Progenitor cell of endocrine pancreas (in vitro differentiated cells): ENCODE data around the gene HECW1. TPM values are rescaled to one million over a fixed set of nuclear protein-coding genes. Genes with fewer than 3 reads are reported as not detected.
A peak's percentile ranks its signal among the peaks of the same experiment; 100 is the strongest.

ENCODE experiments used
- DNase-seq: peaks from one replicate; pipeline ENCODE4 v3.0.0; 2021; ENCODE audit warnings: low spot score; ENCODE audit not compliant: unreplicated experiment
- H3K27ac Mint-ChIP-seq: 2 replicates; pipeline ENCODE4 v1.8.0; 2021; ENCODE audit warnings: mild to moderate bottlenecking, moderate library complexity, mixed read lengths
- H3K27me3 Mint-ChIP-seq: 2 replicates; pipeline ENCODE4 v1.8.0; 2021; ENCODE audit warnings: mixed read lengths
- H3K36me3 Mint-ChIP-seq: 2 replicates; pipeline ENCODE4 v1.8.0; 2022; ENCODE audit warnings: mixed read lengths; ENCODE audit not compliant: insufficient read depth
- H3K4me1 Mint-ChIP-seq: 2 replicates; pipeline ENCODE4 v1.8.0; 2021; ENCODE audit warnings: low read depth, mixed read lengths
- H3K4me3 Mint-ChIP-seq: 2 replicates; pipeline ENCODE4 v1.8.0; 2021; ENCODE audit warnings: low read depth, mild to moderate bottlenecking, moderate library complexity, mixed read lengths
- H3K9me3 Mint-ChIP-seq: 2 replicates; pipeline ENCODE4 v1.8.0; 2021; ENCODE audit warnings: low read depth, mixed read lengths
- total RNA-seq: library from RNA; stranded (reverse); gene quantifications from 2 replicates; pipeline ENCODE4 v1.2.1, GENCODE V29; 2021
- TF ChIP-seq, protein P1 (sequence below): fragments of 200-600 bp; sonication (generic); IDR thresholded peaks from one replicate; pipeline ENCODE4 v1.5.0; 2021; ENCODE audit warnings: antibody characterized with exemption, mild to moderate bottlenecking; ENCODE audit not compliant: unreplicated experiment

HECW1 gene
- total RNA-seq, 1 donor from 2014 or later = 0.50 TPM

- Mint-ChIP-seq H3K27me3 (peaks cover 68% of the 10 kb centered on the region), H3K4me1 (peaks cover 5% of the 10 kb centered on the region), H3K27ac (peak overlapping the region; percentile 31), H3K36me3 (no peaks in the 10 kb centered on the region), H3K4me3 (peak overlapping the region; percentile 62), H3K9me3 (no peaks in the 10 kb centered on the region)
- no peak for DNase-seq
- TF ChIP-seq, protein P1, sequence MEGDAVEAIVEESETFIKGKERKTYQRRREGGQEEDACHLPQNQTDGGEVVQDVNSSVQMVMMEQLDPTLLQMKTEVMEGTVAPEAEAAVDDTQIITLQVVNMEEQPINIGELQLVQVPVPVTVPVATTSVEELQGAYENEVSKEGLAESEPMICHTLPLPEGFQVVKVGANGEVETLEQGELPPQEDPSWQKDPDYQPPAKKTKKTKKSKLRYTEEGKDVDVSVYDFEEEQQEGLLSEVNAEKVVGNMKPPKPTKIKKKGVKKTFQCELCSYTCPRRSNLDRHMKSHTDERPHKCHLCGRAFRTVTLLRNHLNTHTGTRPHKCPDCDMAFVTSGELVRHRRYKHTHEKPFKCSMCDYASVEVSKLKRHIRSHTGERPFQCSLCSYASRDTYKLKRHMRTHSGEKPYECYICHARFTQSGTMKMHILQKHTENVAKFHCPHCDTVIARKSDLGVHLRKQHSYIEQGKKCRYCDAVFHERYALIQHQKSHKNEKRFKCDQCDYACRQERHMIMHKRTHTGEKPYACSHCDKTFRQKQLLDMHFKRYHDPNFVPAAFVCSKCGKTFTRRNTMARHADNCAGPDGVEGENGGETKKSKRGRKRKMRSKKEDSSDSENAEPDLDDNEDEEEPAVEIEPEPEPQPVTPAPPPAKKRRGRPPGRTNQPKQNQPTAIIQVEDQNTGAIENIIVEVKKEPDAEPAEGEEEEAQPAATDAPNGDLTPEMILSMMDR = no peak
Measured at GRCh38 chr7:43111630-43112458, 603 bp upstream of the HECW1 start.

DNA sequence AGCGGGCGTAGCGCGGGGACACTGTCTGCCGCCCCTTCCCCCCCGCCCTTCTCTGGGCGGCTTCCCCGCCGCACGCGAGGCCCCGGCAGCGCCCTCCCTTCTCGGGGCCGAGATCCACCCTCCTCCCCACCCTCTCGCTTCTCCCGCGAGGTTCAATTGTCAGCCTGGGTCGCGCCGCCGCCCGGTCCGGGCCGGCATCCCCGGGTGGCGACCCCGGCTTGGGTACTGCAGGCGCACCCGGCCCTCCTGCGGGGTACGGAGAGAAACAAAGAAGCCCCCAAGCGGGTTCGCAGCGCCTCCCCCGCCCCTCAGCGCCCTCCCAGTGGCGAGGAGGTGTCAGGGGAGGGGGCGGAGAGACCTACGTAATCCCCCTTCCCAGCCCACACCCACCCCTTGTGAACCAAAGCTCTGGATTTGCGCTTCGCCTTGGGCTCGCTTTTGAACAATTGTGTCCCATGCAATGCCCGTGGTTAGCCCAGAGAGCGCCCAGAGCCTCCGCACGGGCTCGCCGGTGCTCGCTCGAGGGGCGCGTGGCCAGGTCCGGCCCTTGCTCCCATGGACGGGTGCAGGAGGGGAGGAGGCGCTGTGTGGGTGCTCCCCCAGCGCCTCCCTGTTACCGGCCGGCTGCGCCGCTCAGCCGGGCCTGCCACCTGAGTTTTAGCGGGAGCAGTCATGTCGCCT, 634 bp downstream of the HECW1 start:
- Mint-ChIP-seq H3K27ac (no peak overlapping the region), H3K9me3 (no peaks in the 10 kb centered on the region), H3K27me3 (peaks cover 79% of the 10 kb centered on the region), H3K4me1 (peaks cover 5% of the 10 kb centered on the region), H3K36me3 (no peaks in the 10 kb centered on the region), H3K4me3 (peak overlapping the region; percentile 62)
- TF ChIP-seq, protein P1 = no peak
- peak; percentile 28 for DNase-seq

GRCh38 chr7:43113622-43114457, 1.4 kb downstream of the HECW1 start:
- Mint-ChIP-seq H3K4me1 (peaks cover 5% of the 10 kb centered on the region), H3K9me3 (no peaks in the 10 kb centered on the region), H3K27me3 (peaks cover 80% of the 10 kb centered on the region), H3K27ac (no peak overlapping the region), H3K4me3 (peak overlapping the region; percentile 62), H3K36me3 (no peaks in the 10 kb centered on the region)
- TF ChIP-seq, protein P1 = no peak
- DNase-seq = no peak

GRCh38 chr7:43114458-43114780, 2.0 kb downstream of the HECW1 start:
- Mint-ChIP-seq H3K4me3 (peak overlapping the region; percentile 60), H3K27me3 (peaks cover 75% of the 10 kb centered on the region), H3K36me3 (no peaks in the 10 kb centered on the region), H3K27ac (no peak overlapping the region), H3K9me3 (no peaks in the 10 kb centered on the region), H3K4me1 (peaks cover 5% of the 10 kb centered on the region)
- TF ChIP-seq, protein P1 = no peak
- DNase-seq = no peak

DNA sequence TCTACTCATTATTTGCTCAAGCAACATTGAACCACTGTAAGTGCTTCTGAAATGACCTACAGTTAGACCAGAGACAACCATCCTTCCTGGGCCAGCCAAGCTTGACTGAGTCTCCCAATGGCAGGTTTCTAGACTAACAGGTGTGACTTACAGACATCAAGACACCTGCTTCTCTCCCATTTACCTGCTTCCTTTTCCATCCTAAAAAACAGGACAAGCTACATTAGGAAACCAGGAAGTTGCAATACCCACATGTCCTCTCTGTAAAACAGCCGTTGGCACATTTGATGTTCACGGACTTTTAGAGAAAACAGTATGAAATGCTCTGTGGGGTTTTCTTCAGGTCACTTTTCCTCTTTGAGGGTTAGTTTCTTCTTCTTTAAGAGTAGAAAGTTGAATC, 4.0 kb downstream of the HECW1 start:
- H3K9me3 Mint-ChIP-seq = no peaks in the 10 kb centered on the region
- no peak overlapping the region for H3K27ac Mint-ChIP-seq
- TF ChIP-seq, protein P1 = no peak
- no peak for DNase-seq
- H3K4me3 Mint-ChIP-seq = no peak overlapping the region
- peaks cover 56% of the 10 kb centered on the region for H3K27me3 Mint-ChIP-seq
- peaks cover 5% of the 10 kb centered on the region for H3K4me1 Mint-ChIP-seq
- no peaks in the 10 kb centered on the region for H3K36me3 Mint-ChIP-seq
